Parathyroid adenoma (tissue), 2 donors: ENCODE data around the gene INPP5D.

Experiments
- H2AFZ ChIP-seq: fragments of 300-600 bp; sonication (generic); one replicate; pipeline ENCODE4 v1.7.0; 2017; ENCODE audit warnings: antibody characterized with exemption, mild to moderate bottlenecking
- H3K27ac ChIP-seq: fragments of 300-600 bp; sonication (generic); one replicate; pipeline ENCODE4 v1.7.0; 2017
- H3K27me3 ChIP-seq: fragments of 300-600 bp; sonication (generic); one replicate; pipeline ENCODE4 v1.7.0; 2017; ENCODE audit warnings: low read length; ENCODE audit not compliant: control insufficient read depth, insufficient read depth
- H3K36me3 ChIP-seq: fragments of 300-600 bp; sonication (generic); one replicate; pipeline ENCODE4 v1.7.0; 2017; ENCODE audit warnings: low read length; ENCODE audit not compliant: control insufficient read depth, insufficient read depth
- H3K4me1 ChIP-seq: fragments of 300-600 bp; sonication (generic); one replicate; pipeline ENCODE4 v1.7.0; 2017; ENCODE audit warnings: control low read depth
- H3K4me2 ChIP-seq: fragments of 300-600 bp; sonication (generic); one replicate; pipeline ENCODE4 v1.7.0; 2017; ENCODE audit warnings: low read length
- H3K4me3 ChIP-seq: fragments of 300-600 bp; sonication (generic); one replicate; pipeline ENCODE4 v1.7.0; 2017; ENCODE audit warnings: low read depth, low read length
- H3K79me2 ChIP-seq: fragments of 300-600 bp; sonication (generic); one replicate; pipeline ENCODE4 v1.7.0; 2017; ENCODE audit warnings: control low read depth
- H3K9ac ChIP-seq: fragments of 300-600 bp; sonication (generic); one replicate; pipeline ENCODE4 v1.7.0; 2017; ENCODE audit warnings: mild to moderate bottlenecking
- H3K9me3 ChIP-seq: fragments of 300-600 bp; sonication (generic); one replicate; pipeline ENCODE4 v1.7.0; 2017; ENCODE audit warnings: low read length; ENCODE audit not compliant: control insufficient read depth
- CTCF ChIP-seq: fragments of 300-600 bp; sonication (generic); IDR thresholded peaks from one replicate; pipeline ENCODE4 v1.7.0; 2017; ENCODE audit warnings: antibody characterized with exemption, mild to moderate bottlenecking
- donor health status: primary hyperparathyroidism.

The INPP5D gene

GRCh38 chr2:233092432-233093165 lies 32.5 kb downstream of the INPP5D start:
- no peaks in the 10 kb centered on the region for H3K79me2 ChIP-seq
- no peak for TF ChIP-seq CTCF
- H3K9ac ChIP-seq, result no peak overlapping the region
- no peak overlapping the region for H2AFZ ChIP-seq
- no peaks in the 10 kb centered on the region for H3K4me1 ChIP-seq
- no peaks in the 10 kb centered on the region for H3K9me3 ChIP-seq
- H3K27ac ChIP-seq, result no peak overlapping the region
- H3K27me3 ChIP-seq, result no peaks in the 10 kb centered on the region
- H3K4me2 ChIP-seq, result no peak overlapping the region
- H3K36me3 ChIP-seq, result no peaks in the 10 kb centered on the region
- H3K4me3 ChIP-seq, result no peak overlapping the region

GRCh38 chr2:233093166-233093448 lies 33.0 kb downstream of the INPP5D start:
- Histone ChIP-seq H3K36me3 (no peaks in the 10 kb centered on the region), H3K4me3 (no peak overlapping the region), H3K9me3 (no peaks in the 10 kb centered on the region), H3K79me2 (no peaks in the 10 kb centered on the region), H3K4me2 (no peak overlapping the region), H3K27me3 (no peaks in the 10 kb centered on the region), H3K27ac (no peak overlapping the region), H3K4me1 (no peaks in the 10 kb centered on the region), H2AFZ (no peak overlapping the region), H3K9ac (no peak overlapping the region)
- no peak for TF ChIP-seq CTCF

GRCh38 chr2:233093721-233094120 lies 33.6 kb downstream of the INPP5D start:
- no peak overlapping the region for H3K27ac ChIP-seq
- no peak overlapping the region for H3K9ac ChIP-seq
- no peak overlapping the region for H2AFZ ChIP-seq
- no peaks in the 10 kb centered on the region for H3K27me3 ChIP-seq
- no peaks in the 10 kb centered on the region for H3K9me3 ChIP-seq
- no peak for TF ChIP-seq CTCF
- no peaks in the 10 kb centered on the region for H3K79me2 ChIP-seq
- H3K4me3 ChIP-seq, result no peak overlapping the region
- no peaks in the 10 kb centered on the region for H3K36me3 ChIP-seq
- H3K4me1 ChIP-seq, result no peaks in the 10 kb centered on the region
- no peak overlapping the region for H3K4me2 ChIP-seq

- no peak for TF ChIP-seq CTCF
- Histone ChIP-seq H3K4me3 (no peak overlapping the region), H3K9me3 (no peaks in the 10 kb centered on the region), H3K9ac (no peak overlapping the region), H3K4me2 (no peak overlapping the region), H3K36me3 (no peaks in the 10 kb centered on the region), H3K27ac (no peak overlapping the region), H3K79me2 (no peaks in the 10 kb centered on the region), H3K4me1 (no peaks in the 10 kb centered on the region), H3K27me3 (no peaks in the 10 kb centered on the region), H2AFZ (no peak overlapping the region)
Observed at GRCh38 chr2:233094614-233095013, 34.5 kb downstream of the INPP5D start.

- no peak overlapping the region for H2AFZ ChIP-seq
- H3K79me2 ChIP-seq, result no peaks in the 10 kb centered on the region
- no peak for TF ChIP-seq CTCF
- H3K36me3 ChIP-seq, result no peaks in the 10 kb centered on the region
- no peaks in the 10 kb centered on the region for H3K27me3 ChIP-seq
- H3K4me2 ChIP-seq, result no peak overlapping the region
- no peak overlapping the region for H3K4me3 ChIP-seq
- H3K9me3 ChIP-seq, result no peaks in the 10 kb centered on the region
- no peaks in the 10 kb centered on the region for H3K4me1 ChIP-seq
- no peak overlapping the region for H3K27ac ChIP-seq
- no peak overlapping the region for H3K9ac ChIP-seq
Observed at GRCh38 chr2:233096006-233096405, 35.9 kb downstream of the INPP5D start.
